ENCODE measurements around the gene PDGFRB. TPM values are rescaled to one million over a fixed set of nuclear protein-coding genes. Genes with fewer than 3 reads are reported as not detected.

Gene PDGFRB
- total RNA-seq, 2 experiments from 2014 or later, result 0.58 to 0.74 TPM

DNA sequence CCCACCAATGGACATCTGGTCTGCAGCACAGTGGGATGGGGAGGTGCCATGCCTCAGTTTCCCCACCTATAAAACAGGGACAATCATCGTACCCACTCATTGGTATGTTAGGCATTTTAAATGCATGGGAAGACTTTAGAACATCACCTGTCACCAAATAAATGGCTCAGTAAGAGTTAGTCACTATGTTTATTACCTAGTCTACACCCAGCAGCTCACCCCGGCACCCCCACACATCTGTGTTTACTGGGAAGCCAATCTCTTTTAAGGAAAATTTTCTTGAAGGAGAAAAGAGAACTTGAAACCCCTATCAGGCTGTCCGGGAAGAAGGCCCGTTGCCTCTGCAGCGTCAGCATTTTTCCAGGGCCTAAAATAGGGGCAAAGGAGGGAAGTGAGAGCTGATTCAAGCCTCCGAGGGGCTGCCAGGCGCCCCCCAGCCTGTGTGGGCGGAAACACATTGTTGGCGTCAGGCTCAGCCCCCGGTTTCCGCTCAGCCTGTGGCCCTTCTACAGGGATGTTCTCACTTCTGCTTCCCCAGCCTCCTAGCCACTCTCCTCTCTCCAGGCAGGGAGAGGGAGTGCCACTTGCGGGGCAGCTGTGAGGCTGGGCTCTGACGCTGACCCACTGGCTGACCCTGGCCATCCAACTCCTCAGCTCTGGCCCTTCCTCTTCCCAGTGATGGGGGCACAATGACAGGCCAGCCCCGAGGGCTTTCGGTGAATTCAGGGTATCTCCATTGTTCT is 73.9 kb downstream of the PDGFRB start:
- TF ChIP-seq CTCF (IDR thresholded peaks at IDR 0.05), result no peak
- intact Hi-C loops (cut with micrococcal nuclease), result no loop called here
- ATAC-seq (peak; percentile 66), DNase-seq (peak; percentile 50)
- peaks cover 11% of the 10 kb centered on the region for H3K4me1 Mint-ChIP-seq (ENCODE audit: low read depth)
- ChIA-PET CTCF (no interaction called here), POLR2A (no interaction called here)
- H3K27ac Mint-ChIP-seq, result no peak overlapping the region
- H3K9me3 Mint-ChIP-seq, result no peaks in the 10 kb centered on the region
- H3K4me3 Mint-ChIP-seq, result no peak overlapping the region
- H3K27me3 Mint-ChIP-seq, result peaks cover 21% of the 10 kb centered on the region
- H3K36me3 Mint-ChIP-seq (ENCODE audit: low read depth), result no peaks in the 10 kb centered on the region

GRCh38 chr5:150080696-150081435 is 74.8 kb downstream of the PDGFRB start:
- Mint-ChIP-seq H3K4me1 (ENCODE audit: low read depth) (peaks cover 11% of the 10 kb centered on the region), H3K36me3 (ENCODE audit: low read depth) (no peaks in the 10 kb centered on the region), H3K27me3 (peaks cover 20% of the 10 kb centered on the region), H3K9me3 (no peaks in the 10 kb centered on the region), H3K4me3 (no peak overlapping the region), H3K27ac (no peak overlapping the region)
- DNase-seq (no peak), ATAC-seq (no peak)
- POLR2A ChIA-PET, result no interaction called here
- no peak for TF ChIP-seq CTCF (IDR thresholded peaks at IDR 0.05)
- intact Hi-C loops (cut with micrococcal nuclease), result no loop called here
- CTCF ChIA-PET, result no interaction called here

- CTCF ChIA-PET, result no interaction called here
Observed at GRCh38 chr5:150079909-150080461, 75.7 kb downstream of the PDGFRB start.

DNA sequence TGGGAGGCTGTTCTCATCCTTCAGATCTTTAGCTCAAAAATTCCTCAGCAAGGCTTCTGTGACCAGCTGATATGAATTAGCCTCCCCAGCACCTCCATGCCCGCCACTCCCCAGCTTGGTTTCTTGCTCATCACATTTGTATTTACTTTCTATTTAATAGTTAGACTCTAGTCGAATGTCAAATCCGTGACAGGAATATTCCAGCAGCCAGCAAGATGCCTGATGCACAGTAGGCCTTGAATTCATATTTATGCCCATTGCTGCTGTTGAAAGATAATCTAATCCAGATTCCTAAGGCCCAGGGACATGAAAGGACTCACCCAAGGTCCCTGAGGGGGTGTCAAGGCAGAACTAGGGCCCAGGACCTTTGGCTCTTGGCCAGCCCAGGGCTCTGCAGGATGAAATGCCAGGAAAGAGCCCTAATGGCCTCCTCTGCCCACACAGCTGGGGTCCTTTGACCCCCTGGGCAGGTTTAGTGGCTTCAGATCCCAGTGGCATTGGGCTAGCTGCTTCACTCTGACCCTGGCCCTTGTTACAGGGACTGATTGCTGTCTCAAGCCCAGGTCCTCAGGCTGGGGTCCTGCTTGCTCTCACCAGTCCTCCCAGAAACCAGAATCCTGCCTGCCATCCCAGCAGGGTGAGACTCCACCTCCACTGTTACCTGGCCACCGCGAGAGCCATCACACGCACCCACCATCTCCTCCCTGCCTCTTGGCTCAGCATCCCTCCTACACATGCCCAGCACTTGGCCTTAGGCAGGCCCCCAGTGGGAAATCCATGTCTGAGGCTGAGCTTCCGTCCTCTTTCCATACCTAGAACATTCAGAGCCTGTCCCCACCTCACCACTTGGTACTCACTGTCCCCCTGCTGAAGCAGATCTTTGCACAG is 76.6 kb downstream of the PDGFRB start:
- DNase-seq, result no peak
- ChIA-PET CTCF (no interaction called here), POLR2A (no interaction called here)
- Mint-ChIP-seq H3K27ac (no peak overlapping the region), H3K27me3 (peaks cover 16% of the 10 kb centered on the region), H3K36me3 (ENCODE audit: low read depth) (no peaks in the 10 kb centered on the region), H3K9me3 (no peaks in the 10 kb centered on the region), H3K4me1 (ENCODE audit: low read depth) (peaks cover 11% of the 10 kb centered on the region), H3K4me3 (no peak overlapping the region)
- ATAC-seq, result no peak
- no peak for TF ChIP-seq CTCF (IDR thresholded peaks at IDR 0.05)
- intact Hi-C loops (cut with micrococcal nuclease), result no loop called here

More at GRCh38 chr5:150079909-150080461, 75.7 kb downstream of the PDGFRB start:
- H3K36me3 Mint-ChIP-seq (ENCODE audit: low read depth), result no peaks in the 10 kb centered on the region
- TF ChIP-seq CTCF (IDR thresholded peaks at IDR 0.05), result no peak
- peaks cover 18% of the 10 kb centered on the region for H3K27me3 Mint-ChIP-seq
- no peaks in the 10 kb centered on the region for H3K9me3 Mint-ChIP-seq
- peaks cover 11% of the 10 kb centered on the region for H3K4me1 Mint-ChIP-seq (ENCODE audit: low read depth)
- POLR2A ChIA-PET, result no interaction called here
- no peak overlapping the region for H3K27ac Mint-ChIP-seq
- intact Hi-C loops (cut with micrococcal nuclease), result no loop called here
- DNase-seq (no peak), ATAC-seq (no peak)
- no peak overlapping the region for H3K4me3 Mint-ChIP-seq

Measured in activated CD8-positive, alpha-beta T cell treated with anti-CD3 and anti-CD28 coated beads for 36 hours (primary cell).